HG03108 (cell line): ENCODE measurements around the gene WARS2.
"Not testable (repeated sequence)": the region's sequence is repeated elsewhere in the genome, so short reads cannot be mapped to it uniquely, and the experiment has no call there.

ENCODE experiments used
- ATAC-seq: cut with Tn5 transposase; IDR thresholded peaks from one replicate; pipeline ENCODE4 v1.9.1; 2021; ENCODE audit warnings: moderate library complexity; ENCODE audit not compliant: unreplicated experiment

The WARS2 gene

GRCh38 chr1:119140177-119141019 is at the start of gene WARS2:
WARS2 (minus strand) TSS chr1:119140653; CDS start chr1:119140644, 9 bp downstream.
- peak; percentile 98 for ATAC-seq

- no peak for ATAC-seq
These were observed 48.5 kb upstream of the WARS2 start for GRCh38 chr1:119188926-119189325.

DNA sequence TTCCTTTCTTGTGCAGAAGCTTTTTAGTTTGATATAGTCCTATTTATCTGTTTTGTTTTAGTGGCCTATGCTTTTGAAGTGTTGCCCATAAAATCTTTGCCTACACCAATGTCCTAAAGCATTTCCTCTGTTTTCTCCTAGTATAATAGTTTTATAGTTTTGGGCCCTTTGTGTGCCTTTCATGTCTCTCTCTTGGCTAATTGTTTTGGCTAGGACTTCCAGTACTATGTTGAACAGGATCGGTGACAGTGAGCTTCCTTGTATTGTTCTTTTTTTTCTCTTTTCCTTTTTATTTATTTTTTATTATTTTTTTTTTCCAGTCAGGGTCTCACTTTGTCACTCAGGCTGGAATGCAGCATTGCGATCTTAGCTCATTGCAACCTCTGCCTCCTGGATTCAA is 47.0 kb upstream of the WARS2 start:
- no peak for ATAC-seq

- ATAC-seq = no peak
These were observed 46.0 kb upstream of the WARS2 start for GRCh38 chr1:119186471-119186870.

GRCh38 chr1:119184972-119185371 is 44.5 kb upstream of the WARS2 start:
- ATAC-seq = no peak

DNA sequence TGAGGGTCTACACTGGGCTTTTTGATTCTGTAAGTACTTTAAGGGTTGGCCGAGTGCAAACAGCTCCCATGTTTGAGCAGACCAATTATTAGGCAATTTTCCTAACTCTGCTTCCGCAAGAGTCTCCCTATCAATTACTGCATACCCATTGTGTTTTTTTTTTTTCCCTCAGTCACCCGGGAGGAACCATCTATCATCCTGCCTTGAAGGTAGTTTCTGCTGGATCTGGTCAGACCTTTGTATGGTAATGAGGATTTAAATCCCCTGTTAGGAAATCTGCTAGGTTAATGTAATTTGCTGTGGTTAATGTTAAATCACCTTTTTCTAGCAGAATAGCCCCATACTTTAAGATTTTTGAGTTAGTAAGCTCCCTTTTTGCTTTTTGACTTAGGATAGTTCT is 40.8 kb upstream of the WARS2 start:
- no peak for ATAC-seq

DNA sequence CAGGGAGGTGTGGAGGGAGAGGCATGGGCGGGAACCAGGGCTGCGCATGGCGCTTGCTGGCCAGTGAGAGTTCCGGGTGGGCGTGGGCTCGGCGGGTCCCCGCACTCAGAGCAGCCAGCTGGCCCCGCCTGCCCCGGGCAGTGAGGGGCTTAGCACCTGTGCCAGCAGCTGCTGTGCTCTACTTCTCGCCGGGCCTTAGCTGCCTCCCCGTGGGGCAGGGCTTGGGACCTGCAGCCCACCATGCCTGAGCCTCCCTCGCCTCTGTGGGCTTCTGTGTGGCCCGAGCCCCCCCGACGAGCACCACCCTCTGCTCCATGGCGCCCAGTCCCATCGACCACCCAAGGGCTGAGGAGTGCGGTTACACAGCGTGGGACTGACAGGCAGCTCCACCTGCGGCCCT is 38.6 kb upstream of the WARS2 start:
- ATAC-seq = no peak

DNA sequence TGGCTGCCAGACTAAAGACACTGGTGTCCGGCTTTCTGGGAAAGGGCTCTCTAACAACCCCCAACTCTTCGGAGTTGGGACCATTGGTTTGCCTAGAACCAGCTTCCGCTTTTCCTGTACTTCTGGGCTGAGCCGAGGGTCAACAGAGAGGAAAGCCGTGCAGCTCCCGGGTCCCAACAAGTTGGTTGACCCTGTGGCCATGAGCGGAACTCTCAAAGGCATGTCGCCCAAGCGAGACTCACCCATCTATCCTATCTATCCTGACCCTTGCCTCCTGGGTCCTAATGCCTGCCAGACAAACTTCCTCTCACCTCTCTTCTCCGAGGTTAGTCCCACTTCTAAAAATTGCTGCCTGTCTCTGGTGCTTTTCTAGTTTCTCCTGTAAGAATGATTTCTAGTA is 32.5 kb upstream of the WARS2 start:
- ATAC-seq = not testable (repeated sequence)

- ATAC-seq = not testable (repeated sequence)
These were observed 31.0 kb upstream of the WARS2 start for GRCh38 chr1:119171381-119172010.

- ATAC-seq = no peak
These were observed 22.9 kb upstream of the WARS2 start for GRCh38 chr1:119163396-119163795.

DNA sequence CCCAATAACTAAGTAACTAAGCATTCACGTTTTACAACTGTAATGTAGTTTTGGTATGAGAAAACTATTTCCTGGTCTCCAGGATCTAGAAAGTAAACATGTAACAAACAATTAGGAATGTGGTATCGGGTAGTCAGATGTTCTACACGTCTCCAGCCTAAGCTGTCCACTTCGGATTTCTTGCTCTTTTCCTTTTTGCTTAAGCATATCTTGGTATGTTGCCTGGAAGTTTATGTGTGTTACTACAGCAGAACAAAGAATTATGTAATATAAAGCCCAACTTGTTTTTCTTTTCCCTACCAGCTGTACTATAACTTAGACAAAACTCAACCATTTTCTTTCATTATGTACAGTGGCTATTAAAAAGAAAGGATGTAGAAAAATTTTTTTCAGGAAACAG is 20.4 kb upstream of the WARS2 start:
- ATAC-seq = no peak

GRCh38 chr1:119160409-119160808 is 20.0 kb upstream of the WARS2 start:
- no peak for ATAC-seq

DNA sequence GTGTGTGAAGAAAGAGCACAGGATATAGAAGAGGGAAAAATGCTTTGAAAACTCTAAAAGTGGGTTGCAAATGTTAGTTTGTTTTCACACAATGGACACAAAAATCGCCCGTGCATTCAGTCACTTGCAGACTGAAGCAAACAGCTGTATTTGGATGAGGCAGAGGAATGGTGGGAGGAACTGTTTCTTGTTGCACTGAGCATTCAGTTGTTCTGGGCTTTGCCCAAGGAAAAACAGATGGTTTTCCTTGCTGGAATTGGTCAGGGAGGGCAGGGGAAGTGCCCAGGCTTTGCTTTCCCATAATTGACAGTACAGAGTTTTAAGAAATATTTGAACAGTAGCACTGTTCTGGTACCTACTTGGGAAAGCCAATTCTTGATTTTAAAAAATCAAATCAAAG is 19.5 kb upstream of the WARS2 start:
- ATAC-seq = no peak

GRCh38 chr1:119159111-119159510 is 18.7 kb upstream of the WARS2 start:
- no peak for ATAC-seq

DNA sequence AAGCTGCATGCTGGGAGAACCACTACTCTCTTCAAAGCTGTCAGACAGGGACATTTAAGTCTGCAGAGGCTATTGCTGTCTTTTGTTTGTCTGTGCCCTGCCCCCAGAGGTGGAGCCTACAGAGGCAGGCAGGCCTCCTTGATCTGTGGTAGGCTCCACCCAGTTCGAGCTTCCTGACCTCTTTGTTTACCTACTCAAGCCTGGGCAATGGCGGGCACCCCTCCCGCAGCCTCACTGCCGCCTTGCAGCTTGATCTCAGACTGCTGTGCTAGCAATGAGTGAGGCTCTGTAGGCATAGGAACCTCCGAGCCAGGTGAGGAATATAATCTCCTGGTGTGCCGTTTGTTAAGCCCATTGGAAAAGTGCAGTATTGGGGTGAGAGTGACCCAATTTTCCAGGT is 16.3 kb upstream of the WARS2 start:
- ATAC-seq = not testable (repeated sequence)

- not testable (repeated sequence) for ATAC-seq
These were observed 14.6 kb upstream of the WARS2 start for GRCh38 chr1:119155069-119155468.

DNA sequence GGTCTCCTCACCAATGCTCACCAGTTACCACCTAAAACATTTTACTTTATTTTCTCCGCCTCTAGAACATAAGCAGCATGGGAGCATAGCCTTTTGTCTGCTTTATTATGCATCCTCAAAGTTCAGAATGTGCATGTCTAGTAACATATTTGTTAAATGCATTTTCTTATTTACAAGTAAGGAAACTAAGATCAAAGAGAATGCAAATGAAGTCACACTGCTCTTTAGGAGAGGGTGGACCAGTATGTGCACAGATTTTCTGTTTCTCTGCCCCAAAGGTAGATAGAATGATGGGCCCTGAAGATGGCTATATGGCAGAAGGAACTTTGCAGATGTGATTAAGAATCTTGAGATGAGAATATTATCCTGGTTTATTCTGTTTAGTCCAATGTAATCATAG is 9.7 kb upstream of the WARS2 start:
- no peak for ATAC-seq

GRCh38 chr1:119147661-119148090 is 7.2 kb upstream of the WARS2 start:
- ATAC-seq = no peak

GRCh38 chr1:119146466-119146865 is 6.0 kb upstream of the WARS2 start:
- ATAC-seq = no peak

DNA sequence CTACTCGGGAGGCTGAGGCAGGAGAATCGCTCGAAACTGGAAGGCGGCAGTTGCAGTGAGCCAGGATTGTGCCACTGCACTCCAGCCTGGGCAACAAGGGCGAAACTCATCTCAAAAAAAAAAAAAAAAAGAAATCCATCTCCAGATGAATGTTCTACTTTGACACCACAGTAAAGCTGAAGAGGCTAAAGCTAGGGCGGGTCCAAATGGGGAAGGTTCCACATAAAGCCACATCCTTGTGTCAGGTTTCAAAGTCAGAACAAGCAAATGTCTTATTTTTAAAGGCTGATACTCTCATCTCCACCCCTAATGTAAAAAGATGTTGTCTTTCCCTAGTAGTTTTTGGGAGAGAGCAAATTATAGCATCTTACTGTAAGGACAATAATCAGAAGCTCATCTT is 4.4 kb upstream of the WARS2 start:
- no peak for ATAC-seq

DNA sequence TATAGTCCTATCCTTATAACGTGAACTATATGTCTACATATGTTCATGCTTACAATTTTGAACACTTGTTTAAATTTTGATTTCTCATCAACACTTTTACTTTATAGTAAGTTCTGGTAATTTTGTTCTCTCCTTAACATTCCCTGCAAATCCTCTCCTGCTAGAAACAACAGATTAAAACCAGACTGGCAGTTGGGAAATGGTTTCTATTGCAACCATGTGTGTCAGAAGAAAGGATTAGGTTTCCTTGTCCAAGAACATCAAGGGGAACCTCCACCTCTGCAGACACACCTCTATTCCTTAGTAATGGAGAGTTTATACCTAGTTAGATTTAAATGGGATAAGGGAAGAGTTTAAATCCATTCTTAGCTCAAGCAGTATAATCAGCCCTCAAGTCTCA is 3.3 kb upstream of the WARS2 start:
- no peak for ATAC-seq

GRCh38 chr1:119141660-119142059 is 1.2 kb upstream of the WARS2 start:
- no peak for ATAC-seq
